Neural crest cell (in vitro differentiated cells): Measurements from ENCODE around the gene TPO. TPM values are rescaled to one million over a fixed set of nuclear protein-coding genes. Genes with fewer than 3 reads are reported as not detected.
"Not testable (repeated sequence)": the region's sequence is repeated elsewhere in the genome, so short reads cannot be mapped to it uniquely, and the experiment has no call there.

ENCODE experiments used
- DNase-seq: peaks from one replicate; pipeline ENCODE4 v3.0.0; 2021; ENCODE audit warnings: low read depth, mixed read lengths, low spot score
- H3K27ac Mint-ChIP-seq: one replicate; pipeline ENCODE4 v1.8.0; 2021; ENCODE audit warnings: mild to moderate bottlenecking, mixed read lengths; ENCODE audit not compliant: unreplicated experiment
- H3K27me3 Mint-ChIP-seq: 2 replicates; pipeline ENCODE4 v1.8.0; 2021; ENCODE audit warnings: low read depth, mild to moderate bottlenecking, mixed read lengths
- H3K36me3 Mint-ChIP-seq: 2 replicates; pipeline ENCODE4 v1.8.0; 2021; ENCODE audit warnings: low read depth, mild to moderate bottlenecking, mixed read lengths
- H3K4me1 Mint-ChIP-seq: 2 replicates; pipeline ENCODE4 v1.8.0; 2021; ENCODE audit warnings: mixed read lengths
- H3K4me3 Mint-ChIP-seq: one replicate; pipeline ENCODE4 v1.8.0; 2021; ENCODE audit warnings: mild to moderate bottlenecking, mixed read lengths
- H3K9me3 Mint-ChIP-seq: 2 replicates; pipeline ENCODE4 v1.8.0; 2021; ENCODE audit warnings: mixed read lengths
- total RNA-seq: library from RNA; stranded (reverse); gene quantifications from 2 replicates; pipeline ENCODE4 v1.2.1, GENCODE V29; 2021
- TF ChIP-seq, protein P1 (sequence below): fragments of 200-600 bp; sonication (generic); conservative IDR thresholded peaks from 2 replicates; pipeline ENCODE4 v1.5.0; 2021; ENCODE audit warnings: antibody characterized with exemption, mild to moderate bottlenecking

The TPO gene
- total RNA-seq, 1 donor from 2014 or later: not detected

- Mint-ChIP-seq H3K4me3 (no peak overlapping the region), H3K4me1 (no peaks in the 10 kb centered on the region), H3K9me3 (peaks cover 3% of the 10 kb centered on the region), H3K27ac (no peak overlapping the region), H3K36me3 (no peaks in the 10 kb centered on the region), H3K27me3 (no peaks in the 10 kb centered on the region)
- no peak for DNase-seq
- TF ChIP-seq, protein P1, sequence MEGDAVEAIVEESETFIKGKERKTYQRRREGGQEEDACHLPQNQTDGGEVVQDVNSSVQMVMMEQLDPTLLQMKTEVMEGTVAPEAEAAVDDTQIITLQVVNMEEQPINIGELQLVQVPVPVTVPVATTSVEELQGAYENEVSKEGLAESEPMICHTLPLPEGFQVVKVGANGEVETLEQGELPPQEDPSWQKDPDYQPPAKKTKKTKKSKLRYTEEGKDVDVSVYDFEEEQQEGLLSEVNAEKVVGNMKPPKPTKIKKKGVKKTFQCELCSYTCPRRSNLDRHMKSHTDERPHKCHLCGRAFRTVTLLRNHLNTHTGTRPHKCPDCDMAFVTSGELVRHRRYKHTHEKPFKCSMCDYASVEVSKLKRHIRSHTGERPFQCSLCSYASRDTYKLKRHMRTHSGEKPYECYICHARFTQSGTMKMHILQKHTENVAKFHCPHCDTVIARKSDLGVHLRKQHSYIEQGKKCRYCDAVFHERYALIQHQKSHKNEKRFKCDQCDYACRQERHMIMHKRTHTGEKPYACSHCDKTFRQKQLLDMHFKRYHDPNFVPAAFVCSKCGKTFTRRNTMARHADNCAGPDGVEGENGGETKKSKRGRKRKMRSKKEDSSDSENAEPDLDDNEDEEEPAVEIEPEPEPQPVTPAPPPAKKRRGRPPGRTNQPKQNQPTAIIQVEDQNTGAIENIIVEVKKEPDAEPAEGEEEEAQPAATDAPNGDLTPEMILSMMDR: no peak
Observed at GRCh38 chr2:1414121-1414520, 858 bp downstream of the TPO start.

DNA sequence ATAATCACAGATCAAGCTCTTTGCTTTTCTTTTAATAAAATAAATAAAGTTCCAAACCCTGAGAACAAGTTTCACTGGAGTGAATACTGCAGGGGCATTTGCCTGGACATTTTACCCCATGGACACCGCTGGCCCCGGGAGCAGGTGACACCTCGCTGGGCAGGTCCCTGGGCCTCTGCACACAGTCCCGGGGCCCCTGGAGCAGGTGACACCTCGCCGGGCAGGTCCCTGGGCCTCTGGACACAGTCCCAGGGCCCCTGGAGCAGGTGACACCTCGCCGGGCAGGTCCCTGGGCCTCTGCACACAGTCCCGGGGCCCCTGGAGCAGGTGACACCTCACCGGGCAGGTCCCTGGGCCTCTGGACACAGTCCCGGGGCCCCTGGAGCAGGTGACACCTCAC lies 1.6 kb downstream of the TPO start:
- H3K4me3 Mint-ChIP-seq, DNase-seq, H3K9me3 Mint-ChIP-seq, H3K36me3 Mint-ChIP-seq, H3K27me3 Mint-ChIP-seq, H3K4me1 Mint-ChIP-seq, H3K27ac Mint-ChIP-seq: not testable (repeated sequence)

DNA sequence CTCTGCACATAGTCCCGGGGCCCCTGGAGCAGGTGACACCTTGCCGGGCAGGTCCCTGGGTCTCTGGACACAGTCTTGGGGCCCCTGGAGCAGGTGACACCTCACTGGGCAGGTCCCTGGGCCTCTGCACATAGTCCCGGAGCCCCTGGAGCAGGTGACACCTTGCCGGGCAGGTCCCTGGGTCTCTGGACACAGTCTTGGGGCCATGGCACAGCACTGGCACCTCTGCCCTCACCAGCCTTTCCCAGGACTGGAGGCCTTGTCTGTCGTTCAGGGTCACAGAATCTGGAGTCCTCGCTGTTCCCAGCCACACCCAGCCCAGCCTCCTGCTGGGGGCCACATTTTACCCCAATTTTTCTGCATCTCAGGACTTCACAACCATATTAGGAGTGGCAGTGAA lies 2.2 kb downstream of the TPO start:
- Mint-ChIP-seq H3K36me3 (no peaks in the 10 kb centered on the region), H3K27ac (no peak overlapping the region), H3K27me3 (no peaks in the 10 kb centered on the region), H3K4me3 (no peak overlapping the region), H3K4me1 (no peaks in the 10 kb centered on the region), H3K9me3 (peaks cover 3% of the 10 kb centered on the region)
- TF ChIP-seq, protein P1: no peak
- DNase-seq: no peak

GRCh38 chr2:1418566-1418965 lies 5.3 kb downstream of the TPO start:
- H3K27me3 Mint-ChIP-seq: no peaks in the 10 kb centered on the region
- DNase-seq: no peak

DNA sequence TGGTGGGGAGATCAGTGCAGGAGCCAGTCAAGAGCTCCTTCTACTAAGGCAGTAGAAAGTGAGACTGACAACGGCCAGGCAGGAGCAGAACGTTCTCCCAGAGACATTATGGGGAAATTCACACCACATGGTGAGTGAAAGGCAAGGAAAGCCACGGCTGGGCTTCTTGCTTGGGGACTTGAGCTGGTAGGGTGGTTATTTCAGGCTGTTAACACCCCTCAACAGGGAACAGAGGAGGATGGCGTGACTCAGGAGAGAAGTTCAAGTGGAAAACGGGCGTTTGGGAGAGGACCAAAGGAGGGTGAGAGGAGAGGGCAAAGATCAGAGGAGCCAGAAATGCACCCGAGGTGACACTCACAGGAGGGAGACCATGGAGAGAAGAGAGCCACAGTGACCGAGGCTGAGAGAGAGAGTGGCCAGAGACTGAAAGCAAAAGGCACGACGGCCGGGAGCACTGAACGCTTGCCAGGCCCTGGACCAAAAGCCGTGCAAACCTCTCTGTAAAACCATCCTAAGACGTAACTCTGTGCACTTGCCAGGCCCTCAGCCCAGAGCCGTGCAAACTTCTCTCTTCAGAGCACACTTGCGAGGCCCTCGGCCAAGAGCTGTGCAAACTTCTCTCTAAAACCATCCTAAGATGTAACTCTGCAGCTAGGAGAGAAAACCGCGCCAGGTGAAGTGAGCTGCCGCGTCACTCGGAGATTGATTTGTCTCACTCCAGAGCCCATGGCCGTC lies 7.7 kb downstream of the TPO start:
- TF ChIP-seq, protein P1: no peak
- Mint-ChIP-seq H3K27ac (no peak overlapping the region), H3K27me3 (peaks cover 6% of the 10 kb centered on the region), H3K4me3 (no peak overlapping the region), H3K36me3 (peaks cover 5% of the 10 kb centered on the region), H3K9me3 (peaks cover 10% of the 10 kb centered on the region), H3K4me1 (no peaks in the 10 kb centered on the region)
- no peak for DNase-seq

More at GRCh38 chr2:1418566-1418965, 5.3 kb downstream of the TPO start:
- Mint-ChIP-seq H3K4me3 (no peak overlapping the region), H3K4me1 (no peaks in the 10 kb centered on the region), H3K27ac (no peak overlapping the region), H3K9me3 (no peaks in the 10 kb centered on the region), H3K36me3 (no peaks in the 10 kb centered on the region)
- TF ChIP-seq, protein P1: no peak

GRCh38 chr2:1421731-1422130 lies 8.5 kb downstream of the TPO start:
- H3K27me3 Mint-ChIP-seq: peaks cover 6% of the 10 kb centered on the region
- peaks cover 13% of the 10 kb centered on the region for H3K9me3 Mint-ChIP-seq
- H3K4me3 Mint-ChIP-seq: no peak overlapping the region
- no peak overlapping the region for H3K27ac Mint-ChIP-seq
- no peaks in the 10 kb centered on the region for H3K4me1 Mint-ChIP-seq
- peaks cover 5% of the 10 kb centered on the region for H3K36me3 Mint-ChIP-seq
- DNase-seq: no peak
- TF ChIP-seq, protein P1: no peak
